AG09309 (cell line): ENCODE measurements around the gene NLRP11.

ENCODE experiments used
- DNase-seq: peaks from one replicate; pipeline ENCODE4 v3.0.0-alpha.2; 2010; ENCODE audit warnings: low read depth
- H3K4me3 ChIP-seq: 2 replicates; pipeline ENCODE4 v1.5.1; 2011; ENCODE audit warnings: mild to moderate bottlenecking, low read depth, low read length, moderate library complexity; ENCODE audit not compliant: control insufficient read depth
- CTCF ChIP-seq: IDR thresholded peaks from 2 replicates; pipeline ENCODE4 v1.5.1; 2011; ENCODE audit warnings: mild to moderate bottlenecking, low read depth, low read length, inconsistent platforms; ENCODE audit not compliant: insufficient read depth, control insufficient read depth; ENCODE audit errors: missing control alignments

NLRP11 gene

GRCh38 chr19:55830656-55831055 lies 1.1 kb downstream of the NLRP11 start:
- DNase-seq = no peak
- H3K4me3 ChIP-seq = no peak overlapping the region
- no peak for TF ChIP-seq CTCF

- no peak overlapping the region for H3K4me3 ChIP-seq
- no peak for TF ChIP-seq CTCF
- no peak for DNase-seq
Observed at GRCh38 chr19:55820037-55820436, 11.8 kb downstream of the NLRP11 start.

GRCh38 chr19:55813906-55814305 lies 17.9 kb downstream of the NLRP11 start:
- no peak for DNase-seq
- TF ChIP-seq CTCF = no peak
- H3K4me3 ChIP-seq = no peak overlapping the region

- no peak for DNase-seq
- no peak for TF ChIP-seq CTCF
- no peak overlapping the region for H3K4me3 ChIP-seq
Observed at GRCh38 chr19:55812449-55812848, 19.4 kb downstream of the NLRP11 start.

- no peak overlapping the region for H3K4me3 ChIP-seq
- no peak for TF ChIP-seq CTCF
Observed at GRCh38 chr19:55811340-55811739, 20.5 kb downstream of the NLRP11 start.

GRCh38 chr19:55809381-55810058 lies 22.3 kb downstream of the NLRP11 start:
- TF ChIP-seq CTCF = peak; percentile 56
- H3K4me3 ChIP-seq = no peak overlapping the region
- DNase-seq = peak; percentile 35

More at GRCh38 chr19:55811340-55811739, 20.5 kb downstream of the NLRP11 start:
- no peak for DNase-seq
